ENCODE results near the gene TOMM40L. TPM values are rescaled to one million over a fixed set of nuclear protein-coding genes. Genes with fewer than 3 reads are reported as not detected.

The TOMM40L gene
- total RNA-seq, 2 donors from 2014 or later, result 1.8 to 8.9 TPM

DNA sequence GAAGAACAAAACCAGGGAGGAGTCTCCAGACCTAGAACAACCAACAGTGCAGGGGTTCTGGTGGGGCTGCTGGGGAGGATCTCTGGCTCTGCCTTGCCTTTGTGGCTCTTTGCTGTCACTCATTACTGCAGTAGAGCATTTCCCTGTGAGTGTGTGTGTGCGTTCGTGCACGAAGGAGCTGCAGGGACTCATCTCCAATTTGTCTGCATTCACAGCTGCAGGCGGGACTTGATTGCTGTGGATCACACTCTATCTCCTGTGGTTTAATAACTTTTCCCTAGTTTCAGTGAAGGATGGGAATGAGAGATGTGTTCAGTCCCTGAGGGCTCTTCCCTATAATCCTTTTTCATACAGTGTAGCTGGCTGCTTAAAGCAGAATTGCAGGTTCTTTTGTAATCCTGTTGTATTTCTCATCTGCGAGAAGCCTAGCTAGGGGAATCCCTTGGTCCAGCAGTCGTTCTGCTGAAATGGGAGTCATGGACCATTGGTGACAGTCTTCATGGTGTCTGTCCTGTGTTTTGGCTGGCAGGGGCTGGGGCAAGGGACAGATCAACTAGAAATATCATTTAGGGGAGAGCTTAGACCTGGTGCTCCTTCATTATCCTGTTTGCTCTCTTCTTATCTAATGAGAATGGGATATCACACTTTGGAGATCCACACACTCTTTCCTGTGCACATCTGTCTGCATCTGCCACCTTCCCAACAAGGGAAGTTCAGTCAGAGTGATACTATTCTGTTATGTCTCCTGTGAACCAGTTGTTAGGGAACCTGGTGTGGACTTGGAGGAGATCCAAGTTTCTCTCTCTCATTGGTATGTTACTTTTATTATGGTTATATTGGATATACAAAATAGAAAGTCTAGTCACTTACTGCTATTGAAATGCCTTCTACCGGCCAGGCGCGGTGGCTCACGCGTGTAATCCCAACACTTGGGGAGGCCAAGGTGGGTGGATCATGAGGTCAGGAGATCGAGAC is 35.7 kb downstream of the TOMM40L start:
- no peak for ATAC-seq
- 77 to 80% methylated on average over 12 of the region's 12 CpGs for WGBS, 2 donors
- peak in 3 of 4 donors; percentile 13 to 16 (median 14) for DNase-seq
- Histone ChIP-seq H3K36me3 (replicated peaks in 1 of 2; ENCODE audit: insufficient read depth in 1 of 2, low read depth in 2 of 2) (no peaks in the 10 kb centered on the region), H3K27ac (no peak overlapping the region), H3K4me3 (no peak overlapping the region), H3K27me3 (peaks cover 0 to 8% of the 10 kb centered on the region in 2 donors), H3K9me3 (peaks cover 0 to 13% (median 0%) of the 10 kb centered on the region in 3 donors), H3K4me1 (peaks cover 18% of the 10 kb centered on the region)
- TF ChIP-seq, protein P1, sequence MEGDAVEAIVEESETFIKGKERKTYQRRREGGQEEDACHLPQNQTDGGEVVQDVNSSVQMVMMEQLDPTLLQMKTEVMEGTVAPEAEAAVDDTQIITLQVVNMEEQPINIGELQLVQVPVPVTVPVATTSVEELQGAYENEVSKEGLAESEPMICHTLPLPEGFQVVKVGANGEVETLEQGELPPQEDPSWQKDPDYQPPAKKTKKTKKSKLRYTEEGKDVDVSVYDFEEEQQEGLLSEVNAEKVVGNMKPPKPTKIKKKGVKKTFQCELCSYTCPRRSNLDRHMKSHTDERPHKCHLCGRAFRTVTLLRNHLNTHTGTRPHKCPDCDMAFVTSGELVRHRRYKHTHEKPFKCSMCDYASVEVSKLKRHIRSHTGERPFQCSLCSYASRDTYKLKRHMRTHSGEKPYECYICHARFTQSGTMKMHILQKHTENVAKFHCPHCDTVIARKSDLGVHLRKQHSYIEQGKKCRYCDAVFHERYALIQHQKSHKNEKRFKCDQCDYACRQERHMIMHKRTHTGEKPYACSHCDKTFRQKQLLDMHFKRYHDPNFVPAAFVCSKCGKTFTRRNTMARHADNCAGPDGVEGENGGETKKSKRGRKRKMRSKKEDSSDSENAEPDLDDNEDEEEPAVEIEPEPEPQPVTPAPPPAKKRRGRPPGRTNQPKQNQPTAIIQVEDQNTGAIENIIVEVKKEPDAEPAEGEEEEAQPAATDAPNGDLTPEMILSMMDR (IDR thresholded peaks at IDR 0.05), result no peak
- intact Hi-C loops (cut with DNase I), result no loop called here

DNA sequence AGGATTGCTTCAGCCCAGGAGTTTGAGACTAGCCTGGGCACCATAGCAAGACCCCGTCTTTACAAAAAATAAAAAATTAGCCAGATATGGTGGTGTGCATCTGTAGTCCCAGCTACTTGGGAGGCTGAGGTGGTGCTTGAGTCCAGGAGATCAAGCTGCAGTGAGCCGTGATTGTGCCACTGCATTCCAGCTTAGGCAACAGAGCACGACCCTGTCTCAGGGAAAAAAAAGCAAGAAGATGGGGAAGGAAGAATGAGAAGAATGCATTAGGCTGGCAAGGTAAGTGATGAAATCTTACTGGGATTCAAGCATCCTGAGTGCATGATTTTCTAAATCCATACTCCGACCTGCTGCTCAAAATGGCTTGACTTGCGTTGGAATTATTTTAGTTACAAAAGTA is 39.4 kb downstream of the TOMM40L start:
- H3K9me3 ChIP-seq, result no peaks in the 10 kb centered on the region
- no peak overlapping the region for H3K4me3 ChIP-seq
- DNase-seq (no peak), ATAC-seq (no peak)
- peaks cover 14% of the 10 kb centered on the region for H3K4me1 ChIP-seq
- intact Hi-C loops (cut with DNase I), result no loop called here
- H3K27ac ChIP-seq, result no peak overlapping the region
- 89 to 91% methylated on average over 5 of the region's 5 CpGs for WGBS, 2 donors
- H3K36me3 ChIP-seq (replicated peaks in 1 of 2; ENCODE audit: insufficient read depth in 1 of 2, low read depth in 2 of 2), result no peaks in the 10 kb centered on the region
- TF ChIP-seq POLR2A (IDR thresholded peaks at IDR 0.05), result no peak
- no peaks in the 10 kb centered on the region for H3K27me3 ChIP-seq

DNA sequence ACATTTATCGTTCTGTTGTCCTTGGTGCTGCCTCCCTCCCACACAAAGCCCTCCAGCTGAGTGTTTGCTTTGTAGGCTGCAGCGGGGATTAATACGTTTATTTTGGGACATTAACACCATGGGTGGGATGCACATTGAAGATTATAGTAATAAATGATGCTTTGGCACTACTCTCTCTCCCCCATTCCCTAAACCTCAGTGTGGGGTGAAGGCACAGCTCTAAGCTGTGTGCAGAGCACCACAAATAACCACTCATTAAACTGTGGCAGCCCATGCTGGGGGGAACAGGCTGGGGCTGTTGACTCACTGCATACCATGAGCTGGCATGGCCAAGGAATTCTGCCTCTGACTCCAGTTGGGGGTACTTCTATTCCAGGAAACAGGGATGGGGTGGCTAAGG is 40.3 kb downstream of the TOMM40L start:
- ATAC-seq, result no peak
- DNase-seq, result no peak
- no peak for TF ChIP-seq POLR2A (IDR thresholded peaks at IDR 0.05)
- TF ChIP-seq, protein P1 (IDR thresholded peaks at IDR 0.05), result no peak
- no peak overlapping the region for H3K27ac ChIP-seq
- no peak overlapping the region for H3K4me3 ChIP-seq
- no peaks in the 10 kb centered on the region for H3K36me3 ChIP-seq (replicated peaks in 1 of 2; ENCODE audit: insufficient read depth in 1 of 2, low read depth in 2 of 2)
- H3K9me3 ChIP-seq, result no peaks in the 10 kb centered on the region
- H3K4me1 ChIP-seq, result peaks cover 14% of the 10 kb centered on the region
- intact Hi-C loops (cut with DNase I), result no loop called here
- no peaks in the 10 kb centered on the region for H3K27me3 ChIP-seq
- 22 to 25% methylated on average over 3 of the region's 3 CpGs for WGBS, 2 donors

DNA sequence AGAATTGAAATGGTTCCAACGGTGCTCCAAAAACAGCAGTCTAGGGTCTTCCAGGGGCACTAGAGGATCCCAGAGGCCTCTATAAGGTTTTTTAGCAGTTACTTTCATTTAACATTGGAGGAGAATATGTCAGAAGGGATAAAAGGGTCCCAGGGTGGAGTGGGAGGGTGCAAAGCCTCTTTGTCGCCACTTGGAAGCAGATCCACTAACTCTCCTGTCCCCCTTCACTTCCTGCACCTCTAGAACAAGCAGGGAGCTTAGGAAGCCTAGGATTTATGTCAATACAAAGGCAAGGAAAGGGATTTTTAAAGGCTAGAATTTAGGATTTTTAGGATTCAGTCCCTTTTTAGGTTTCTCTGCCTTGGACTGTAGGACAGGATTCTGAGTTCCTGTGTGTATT is 41.0 kb downstream of the TOMM40L start:
- no peak overlapping the region for H3K27ac ChIP-seq
- ATAC-seq, result no peak
- peaks cover 14% of the 10 kb centered on the region for H3K4me1 ChIP-seq
- H3K27me3 ChIP-seq, result no peaks in the 10 kb centered on the region
- no peak for DNase-seq
- intact Hi-C loops (cut with DNase I), result no loop called here
- H3K9me3 ChIP-seq, result no peaks in the 10 kb centered on the region
- 61 to 63% methylated on average over 2 of the region's 2 CpGs for WGBS, 2 donors
- TF ChIP-seq POLR2A (IDR thresholded peaks at IDR 0.05), result no peak
- TF ChIP-seq, protein P1 (IDR thresholded peaks at IDR 0.05), result no peak
- no peaks in the 10 kb centered on the region for H3K36me3 ChIP-seq (replicated peaks in 1 of 2; ENCODE audit: insufficient read depth in 1 of 2, low read depth in 2 of 2)
- no peak overlapping the region for H3K4me3 ChIP-seq

DNA sequence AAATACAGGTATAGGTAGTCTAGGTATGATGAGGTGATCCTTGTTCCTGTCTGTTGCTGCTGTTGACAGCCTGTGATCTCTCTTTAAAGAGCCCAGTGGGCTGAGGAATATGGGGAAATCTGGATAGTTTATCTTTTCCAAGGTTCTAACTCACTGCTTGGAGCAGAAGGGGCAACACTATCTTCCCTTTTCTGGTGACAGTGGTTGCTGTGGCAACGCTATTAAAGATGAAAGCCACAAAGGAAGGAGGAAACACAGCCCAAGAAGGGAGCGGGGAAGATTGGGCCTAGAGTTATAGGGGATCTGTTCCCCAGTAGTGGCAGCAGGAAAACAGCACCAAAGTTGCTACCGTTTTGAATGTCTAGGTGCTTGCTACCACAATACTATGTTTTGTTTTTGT is 41.5 kb downstream of the TOMM40L start:
- DNase-seq (peak in 1 of 4 donors; percentile 5), ATAC-seq (no peak)
- Histone ChIP-seq H3K4me3 (no peak overlapping the region), H3K27ac (no peak overlapping the region), H3K9me3 (no peaks in the 10 kb centered on the region), H3K4me1 (peaks cover 14% of the 10 kb centered on the region), H3K27me3 (no peaks in the 10 kb centered on the region), H3K36me3 (replicated peaks in 1 of 2; ENCODE audit: insufficient read depth in 1 of 2, low read depth in 2 of 2) (no peaks in the 10 kb centered on the region)
- no peak for TF ChIP-seq POLR2A (IDR thresholded peaks at IDR 0.05)
- TF ChIP-seq, protein P1 (IDR thresholded peaks at IDR 0.05), result no peak
- intact Hi-C loops (cut with DNase I), result no loop called here
- 72 to 85% methylated on average over 3 of the region's 3 CpGs for WGBS, 2 donors
